DMS 273 (cell line): Measurements from ENCODE around the gene SV2A.
A peak's percentile ranks its signal among the peaks of the same experiment; 100 is the strongest.
"Not testable (repeated sequence)": the region's sequence is repeated elsewhere in the genome, so short reads cannot be mapped to it uniquely, and the experiment has no call there.

Experiments
- DNase-seq: peaks from one replicate; lab custom pipeline; 2025; ENCODE audit not compliant: unreplicated experiment; lab: John Stamatoyannopoulos, UW

SV2A gene

GRCh38 chr1:149887196-149887455 lies 30.5 kb downstream of the SV2A start:
- DNase-seq = not testable (repeated sequence)

DNA sequence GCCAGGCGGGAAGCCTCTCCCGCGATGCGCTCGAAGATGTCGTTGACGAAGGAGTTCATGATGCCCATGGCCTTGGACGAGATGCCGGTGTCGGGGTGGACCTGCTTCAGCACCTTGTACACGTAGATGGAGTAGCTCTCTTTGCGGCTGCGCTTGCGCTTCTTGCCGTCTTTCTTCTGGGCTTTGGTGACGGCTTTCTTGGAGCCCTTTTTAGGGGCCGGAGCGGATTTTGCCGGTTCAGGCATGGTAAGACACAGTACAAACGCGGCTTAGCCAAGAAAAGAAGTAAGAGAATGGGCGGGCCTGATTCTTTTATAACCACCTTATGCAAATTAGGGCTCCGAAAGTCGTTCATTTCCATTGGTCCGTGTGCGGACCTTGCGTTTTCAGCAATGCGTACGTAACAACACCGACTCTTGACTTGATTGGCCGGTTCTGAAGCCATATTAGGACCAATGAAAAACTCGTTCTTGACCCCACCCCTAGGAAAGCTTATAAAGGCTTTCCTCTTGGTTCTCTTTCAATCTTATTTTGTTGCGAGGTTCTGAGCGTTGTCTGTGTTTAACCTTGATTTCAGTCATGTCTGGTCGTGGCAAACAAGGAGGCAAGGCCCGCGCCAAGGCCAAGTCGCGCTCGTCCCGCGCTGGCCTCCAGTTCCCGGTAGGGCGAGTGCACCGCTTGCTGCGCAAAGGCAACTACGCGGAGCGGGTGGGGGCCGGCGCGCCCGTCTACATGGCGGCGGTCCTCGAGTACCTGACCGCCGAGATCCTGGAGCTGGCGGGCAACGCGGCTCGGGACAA lies 31.0 kb downstream of the SV2A start:
- DNase-seq = peak; percentile 99

DNA sequence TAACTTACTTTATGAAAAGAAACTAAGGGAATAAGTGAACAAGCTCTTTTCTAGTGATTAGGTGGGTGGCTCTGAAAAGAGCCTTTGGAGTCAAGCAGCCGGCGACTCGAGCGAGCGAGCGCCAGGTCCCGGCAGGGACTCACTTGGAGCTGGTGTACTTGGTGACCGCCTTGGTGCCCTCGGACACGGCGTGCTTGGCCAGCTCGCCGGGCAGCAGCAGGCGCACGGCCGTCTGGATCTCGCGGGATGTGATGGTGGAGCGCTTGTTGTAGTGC lies 31.6 kb downstream of the SV2A start:
- not testable (repeated sequence) for DNase-seq

GRCh38 chr1:149885339-149886120 lies 32.1 kb downstream of the SV2A start:
- peak; percentile 93 for DNase-seq

DNA sequence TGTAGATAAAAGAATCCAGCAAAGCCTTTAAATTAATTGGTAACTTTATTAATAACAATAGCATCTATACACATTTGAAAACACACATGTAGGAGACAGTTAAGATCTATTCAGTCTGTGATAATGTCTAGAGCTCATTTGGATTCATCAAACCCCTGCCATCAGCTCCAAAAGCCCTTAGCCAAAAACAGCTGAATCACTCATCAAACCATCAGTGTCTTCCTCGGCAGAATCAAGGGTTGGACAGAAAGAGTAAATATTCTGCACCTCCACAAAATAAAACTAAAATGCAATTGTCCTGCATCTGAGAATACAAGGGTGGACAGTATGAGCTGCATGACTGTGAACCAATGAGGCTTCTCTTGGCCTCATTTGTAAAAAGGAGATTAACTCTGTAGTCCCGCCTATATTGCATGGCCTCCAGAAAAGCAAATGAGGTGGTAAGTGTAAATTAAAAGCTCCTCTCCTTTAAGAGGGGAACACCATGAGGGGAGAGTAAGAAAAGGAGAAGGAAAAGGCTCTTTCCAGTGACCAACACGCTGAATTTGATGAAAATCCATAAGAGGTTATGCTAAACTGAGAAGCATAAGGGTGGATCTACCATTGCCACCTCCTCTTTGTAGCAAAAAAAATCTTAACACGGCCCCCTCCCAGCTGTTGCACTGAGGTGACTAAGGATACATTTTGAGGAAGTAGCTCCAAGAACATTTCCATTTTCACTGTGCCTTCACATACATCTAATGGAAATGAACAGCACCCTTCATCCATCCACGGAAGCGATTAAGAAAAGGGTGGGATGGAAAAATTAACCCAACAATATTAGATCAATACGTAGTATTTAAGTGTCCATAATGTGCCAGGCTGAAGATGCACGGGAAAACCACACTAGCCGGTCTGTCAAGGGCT lies 33.0 kb downstream of the SV2A start:
- DNase-seq = peak; percentile 83

- no peak for DNase-seq
Measured at GRCh38 chr1:149883598-149884247, 33.9 kb downstream of the SV2A start.

DNA sequence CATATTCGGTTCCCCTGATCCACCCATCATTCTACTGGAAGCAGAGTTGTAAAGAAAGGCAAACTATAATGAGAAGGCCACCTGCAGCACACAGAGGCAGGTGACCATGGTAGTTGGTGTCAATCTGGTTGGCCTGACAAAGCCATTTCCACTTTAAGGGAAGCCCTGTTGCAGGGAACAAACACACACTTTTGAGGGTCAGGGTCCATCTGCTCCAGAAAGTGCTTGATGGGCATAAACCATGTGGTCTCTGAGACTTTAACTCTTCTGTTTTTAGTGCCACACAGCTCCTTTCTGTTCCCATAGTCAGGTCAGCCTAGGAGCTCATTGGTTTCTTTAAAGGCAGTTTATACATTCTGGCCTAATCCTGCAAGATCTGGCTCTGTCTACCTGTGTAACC lies 35.8 kb downstream of the SV2A start:
- DNase-seq = no peak

DNA sequence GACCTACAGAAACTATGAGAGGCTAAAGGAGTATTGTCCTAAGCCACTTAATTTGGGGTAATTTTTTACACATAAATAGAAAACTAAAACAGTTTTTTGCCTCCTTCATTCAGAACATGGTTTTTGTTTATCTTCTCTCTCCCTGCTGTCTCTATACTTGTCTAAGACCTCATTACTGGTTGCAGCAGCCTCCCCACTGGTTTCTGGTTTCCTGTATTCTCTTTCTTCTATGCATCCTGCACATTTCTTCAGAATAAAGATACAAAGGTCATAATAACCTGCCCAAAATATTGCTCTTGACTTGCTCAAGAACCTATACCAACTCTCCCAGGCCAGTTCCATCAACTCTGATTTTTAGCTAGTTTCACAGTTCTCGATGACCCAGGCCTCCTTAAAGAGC lies 38.1 kb downstream of the SV2A start:
- DNase-seq = no peak

GRCh38 chr1:149877211-149877946 lies 40.3 kb downstream of the SV2A start:
- no peak for DNase-seq

GRCh38 chr1:149873060-149873459 lies 44.6 kb downstream of the SV2A start:
- DNase-seq = not testable (repeated sequence)

DNA sequence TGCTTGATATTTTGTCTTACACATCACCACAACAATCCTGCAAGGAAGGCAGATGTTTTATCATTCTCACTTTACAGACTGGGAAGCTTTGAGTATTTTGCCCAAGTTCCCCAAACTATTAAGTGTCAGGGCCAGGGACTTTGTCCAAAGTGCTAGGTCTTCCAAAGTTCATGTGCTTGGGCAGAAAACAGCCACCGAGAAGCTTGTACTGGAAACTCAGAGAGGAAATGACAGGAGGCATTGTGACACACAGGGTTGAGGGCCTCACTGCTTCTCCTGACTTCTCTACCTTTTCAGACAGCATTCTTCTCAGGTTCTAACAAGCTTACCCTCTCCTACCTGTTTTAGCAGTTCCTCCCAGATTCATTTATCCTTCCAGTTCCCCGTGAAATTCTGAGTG lies 50.8 kb downstream of the SV2A start:
- DNase-seq = not testable (repeated sequence)

DNA sequence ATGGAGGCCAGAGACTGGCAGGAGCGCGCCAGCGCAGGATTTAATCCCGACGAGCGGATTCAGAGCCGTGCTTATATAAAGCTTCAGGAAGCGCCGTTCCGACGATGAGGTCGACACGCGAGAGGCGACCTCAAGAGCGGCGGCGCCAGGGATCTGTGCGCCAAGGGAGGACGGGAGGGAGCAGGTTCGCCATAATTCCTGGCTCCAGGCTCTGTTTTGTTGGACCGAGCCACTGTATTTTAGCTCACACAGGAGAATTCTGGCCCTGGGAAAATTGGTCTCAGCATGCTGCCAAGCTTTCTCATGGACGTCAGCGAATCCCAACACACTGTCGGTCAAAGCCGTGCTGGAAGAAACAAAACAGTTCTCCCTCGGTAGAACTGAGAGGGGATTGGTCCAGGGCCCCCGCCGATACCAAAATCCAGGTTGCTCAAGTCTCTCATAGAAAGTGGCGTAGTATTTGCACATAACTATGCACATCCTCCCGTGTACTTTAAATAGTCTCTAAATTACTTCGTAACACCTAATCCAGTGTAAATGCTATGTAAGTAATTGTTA lies 56.1 kb downstream of the SV2A start:
- DNase-seq = not testable (repeated sequence)

- DNase-seq = not testable (repeated sequence)
Measured at GRCh38 chr1:149860684-149861496, 56.8 kb downstream of the SV2A start.

GRCh38 chr1:149860271-149860670 lies 57.4 kb downstream of the SV2A start:
- DNase-seq = not testable (repeated sequence)
